B cell (primary cell): ENCODE measurements around the gene USP6. TPM values are rescaled to one million over a fixed set of nuclear protein-coding genes. Genes with fewer than 3 reads are reported as not detected.
A peak's percentile ranks its signal among the peaks of the same experiment; 100 is the strongest.

Experiments
- ATAC-seq: fragments of 200-7000 bp; cut with Tn5 transposase; one replicate; pipeline ENCODE4 v1.10.0; 2021; ENCODE audit warnings: low read depth, mild to moderate bottlenecking, moderate number of reproducible peaks, moderate library complexity
- CTCF ChIA-PET: fragments of 350-600 bp; sonication (Branson Sonifier 250); formaldehyde crosslinking; loops from one replicate; lab custom pipeline; 2021; ENCODE audit warnings: antibody characterized with exemption, inconsistent platforms; lab: Charles Lee
- POLR2A ChIA-PET: fragments of 350-600 bp; sonication (Branson Sonifier 250); formaldehyde crosslinking; loops from one replicate; lab custom pipeline; 2021; ENCODE audit warnings: antibody characterized with exemption; lab: Charles Lee
- DNase-seq: peaks from one replicate; pipeline ENCODE4 v3.0.0; 2013
- H2AFZ ChIP-seq: 2 replicates; pipeline ENCODE4 v1.6.1; 2012; ENCODE audit warnings: mild to moderate bottlenecking, low read depth, low read length; ENCODE audit not compliant: insufficient read depth, poor library complexity, severe bottlenecking
- H3K27ac ChIP-seq, 2 donors: 1 replicate in 1 of 2; 2 replicates in 1 of 2; pipeline ENCODE4 v1.5.1; 2012 to 2013; ENCODE audit warnings: low read length in 2 of 2, mild to moderate bottlenecking in 2 of 2, moderate library complexity in 1 of 2
- H3K27me3 ChIP-seq, 4 experiments: fragments of 200-600 bp in 1 of 4; sonication (generic) in 1 of 4; replicated peaks in 1 of 4; 1 replicate in 2 of 4; 2 replicates in 2 of 4; pipeline versions ENCODE4 v1.6.1 to v1.7.0; 2013 to 2016; ENCODE audit warnings: low read length in 3 of 4, mild to moderate bottlenecking in 2 of 4, mixed read lengths in 1 of 4, moderate library complexity in 1 of 4; ENCODE audit not compliant: insufficient read depth in 4 of 4, control insufficient read depth in 3 of 4; ENCODE audit errors: control extremely low read depth in 1 of 4
- H3K36me3 ChIP-seq, 2 experiments: replicated peaks in 1 of 2; 1 replicate in 1 of 2; 2 replicates in 1 of 2; pipeline versions ENCODE4 v1.6.1 to v1.7.1; 2013; ENCODE audit warnings: low read length in 1 of 2; ENCODE audit not compliant: insufficient read depth in 2 of 2, control insufficient read depth in 1 of 2; ENCODE audit errors: control extremely low read depth in 1 of 2, extremely low read depth in 1 of 2
- H3K4me1 ChIP-seq, 2 donors: fragments of 200-600 bp in 1 of 2; sonication (generic) in 1 of 2; 1 replicate in 1 of 2; 2 replicates in 1 of 2; pipeline versions ENCODE4 v1.5.1 to v1.6.1; 2013 to 2017; ENCODE audit warnings: low read length in 2 of 2; ENCODE audit not compliant: control insufficient read depth in 2 of 2, insufficient read depth in 2 of 2
- H3K4me2 ChIP-seq: replicated peaks from 2 replicates; pipeline ENCODE3; 2012; ENCODE audit warnings: mild to moderate bottlenecking, low read depth, low read length; ENCODE audit not compliant: poor library complexity, severe bottlenecking
- H3K4me3 ChIP-seq, 5 experiments: fragments of 200-600 bp in 1 of 5; sonication (generic) in 1 of 5; 1 replicate in 3 of 5; 2 replicates in 2 of 5; pipeline versions ENCODE4 v1.5.1 to v1.7.0; 2011 to 2016; ENCODE audit warnings: low read length in 4 of 5, mild to moderate bottlenecking in 4 of 5, low read depth in 2 of 5, control low read depth in 1 of 5, moderate library complexity in 1 of 5; ENCODE audit not compliant: insufficient read depth in 1 of 5; ENCODE audit errors: control extremely low read depth in 1 of 5, extremely low read depth in 1 of 5
- H3K79me2 ChIP-seq: fragments of 200-600 bp; sonication (generic); one replicate; pipeline ENCODE4 v1.6.0; 2016; ENCODE audit warnings: low read length; ENCODE audit not compliant: control insufficient read depth, insufficient read depth
- H3K9ac ChIP-seq: fragments of 200-600 bp; sonication (generic); 2 replicates; pipeline ENCODE4 v1.6.1; 2017; ENCODE audit warnings: mild to moderate bottlenecking, low read length, moderate library complexity
- H3K9me3 ChIP-seq, 3 donors: one replicate each; pipeline versions ENCODE4 v1.6.1 to v1.7.1; 2013; ENCODE audit warnings: low read length in 2 of 3; ENCODE audit not compliant: control insufficient read depth in 2 of 3, insufficient read depth in 1 of 3; ENCODE audit errors: control extremely low read depth in 1 of 3
- H4K20me1 ChIP-seq: 2 replicates; pipeline ENCODE4 v1.6.0; 2012; ENCODE audit warnings: mild to moderate bottlenecking, low read length; ENCODE audit not compliant: insufficient read depth, control insufficient read depth, poor library complexity, severe bottlenecking
- H3K27ac Mint-ChIP-seq: one replicate; pipeline ENCODE4 v1.8.0; 2021; ENCODE audit warnings: mixed read lengths
- H3K27me3 Mint-ChIP-seq: one replicate; pipeline ENCODE4 v1.8.0; 2021; ENCODE audit warnings: mixed read lengths
- H3K4me1 Mint-ChIP-seq: one replicate; pipeline ENCODE4 v1.8.0; 2021; ENCODE audit warnings: mixed read lengths
- H3K4me3 Mint-ChIP-seq: one replicate; pipeline ENCODE4 v1.8.0; 2021; ENCODE audit warnings: mixed read lengths
- H3K9me3 Mint-ChIP-seq: one replicate; pipeline ENCODE4 v1.8.0; 2022; ENCODE audit warnings: mixed read lengths; ENCODE audit not compliant: insufficient read depth
- EZH2 ChIP-seq: IDR thresholded peaks from 2 replicates; pipeline ENCODE4 v1.6.1; 2012; ENCODE audit warnings: borderline replicate concordance, low read depth, mild to moderate bottlenecking, moderate library complexity, low read length; ENCODE audit not compliant: insufficient read depth, poor library complexity, severe bottlenecking
- WGBS: methylation state at CpG from one replicate; pipeline ENCODE4 v1.1.5; 2013; ENCODE audit warnings: missing lambda C conversion rate; ENCODE audit not compliant: insufficient coverage; 5-methylcytosine and 5-hydroxymethylcytosine counted together
- intact Hi-C: fragments of 100-400 bp; cut with micrococcal nuclease; formaldehyde crosslinking; loops from one replicate; pipeline ENCODE4 v1.10.0; 2022
- polyA plus RNA-seq: library from polyadenylated mRNA; depleted of rRNA; stranded (reverse); fragments of >200 nt; gene quantifications from 2 replicates; pipeline ENCODE4 v1.2.3, GENCODE V29; 2012
- total RNA-seq, 2 donors: library from RNA; stranded (reverse); fragments of 120-200 nt in 1 of 2; gene quantifications; 1 replicate in 1 of 2; 2 replicates in 1 of 2; pipeline versions ENCODE4 v1.2.3 to v1.2.4, GENCODE V29; 2013 to 2022
- TF ChIP-seq, protein P1 (sequence below): fragments of 200-600 bp; IDR thresholded peaks from one replicate; pipeline ENCODE4 v1.8.0; 2022; ENCODE audit warnings: antibody characterized with exemption, mild to moderate bottlenecking

USP6 gene
- total and polyA plus RNA-seq, 2 donors (not counting 1 experiment from before 2014, with no cell fraction given): 0.36 to 0.47 TPM

DNA sequence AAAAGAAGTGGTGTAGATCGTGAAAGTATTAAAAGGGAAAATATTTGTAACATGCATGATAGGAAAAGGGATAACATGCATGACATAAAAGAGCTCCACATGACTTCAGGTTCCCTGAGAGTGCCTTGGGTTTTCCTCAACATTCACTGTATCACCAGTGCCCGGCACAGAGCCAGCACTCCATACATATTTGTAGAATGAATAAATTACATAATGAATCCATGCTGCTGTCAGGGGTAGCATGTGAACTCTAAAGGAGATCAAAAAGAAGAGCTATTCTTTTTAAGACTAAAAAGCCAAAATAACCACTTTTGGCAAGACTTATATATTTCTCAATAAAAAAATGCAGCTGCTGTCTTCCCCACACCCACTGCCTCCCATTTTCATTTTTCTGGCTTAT lies 78.5 kb downstream of the USP6 start:
- peaks cover 35 to 50% of the 10 kb centered on the region in 2 donors for H3K4me1 ChIP-seq
- H3K79me2 ChIP-seq: peaks cover 45% of the 10 kb centered on the region
- H4K20me1 ChIP-seq: no peaks in the 10 kb centered on the region
- Mint-ChIP-seq H3K9me3 (peaks cover 3% of the 10 kb centered on the region), H3K27ac (no peak overlapping the region), H3K4me3 (no peak overlapping the region), H3K4me1 (peaks cover 47% of the 10 kb centered on the region), H3K27me3 (no peaks in the 10 kb centered on the region)
- H3K27ac ChIP-seq: no peak overlapping the region
- no peaks in the 10 kb centered on the region for H3K27me3 ChIP-seq
- H3K9ac ChIP-seq: no peak overlapping the region
- ATAC-seq: no peak
- 80% methylated on average over 1 of the region's 2 CpGs for WGBS
- no peak for DNase-seq
- CTCF ChIA-PET: interaction anchor here (0.7 to 18.3 kb wide), 9 partner anchors 9 to 245 kb away, joined by 3 to 303 read pairs (median 3); partner anchors contain the start of genes C1QBP, SCIMP and SPAG7
- TF ChIP-seq, protein P1, sequence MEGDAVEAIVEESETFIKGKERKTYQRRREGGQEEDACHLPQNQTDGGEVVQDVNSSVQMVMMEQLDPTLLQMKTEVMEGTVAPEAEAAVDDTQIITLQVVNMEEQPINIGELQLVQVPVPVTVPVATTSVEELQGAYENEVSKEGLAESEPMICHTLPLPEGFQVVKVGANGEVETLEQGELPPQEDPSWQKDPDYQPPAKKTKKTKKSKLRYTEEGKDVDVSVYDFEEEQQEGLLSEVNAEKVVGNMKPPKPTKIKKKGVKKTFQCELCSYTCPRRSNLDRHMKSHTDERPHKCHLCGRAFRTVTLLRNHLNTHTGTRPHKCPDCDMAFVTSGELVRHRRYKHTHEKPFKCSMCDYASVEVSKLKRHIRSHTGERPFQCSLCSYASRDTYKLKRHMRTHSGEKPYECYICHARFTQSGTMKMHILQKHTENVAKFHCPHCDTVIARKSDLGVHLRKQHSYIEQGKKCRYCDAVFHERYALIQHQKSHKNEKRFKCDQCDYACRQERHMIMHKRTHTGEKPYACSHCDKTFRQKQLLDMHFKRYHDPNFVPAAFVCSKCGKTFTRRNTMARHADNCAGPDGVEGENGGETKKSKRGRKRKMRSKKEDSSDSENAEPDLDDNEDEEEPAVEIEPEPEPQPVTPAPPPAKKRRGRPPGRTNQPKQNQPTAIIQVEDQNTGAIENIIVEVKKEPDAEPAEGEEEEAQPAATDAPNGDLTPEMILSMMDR: no peak
- TF ChIP-seq EZH2: no peak
- H3K4me3 ChIP-seq: no peak overlapping the region
- peaks cover 0 to 7% (median 3%) of the 10 kb centered on the region in 3 donors for H3K9me3 ChIP-seq
- intact Hi-C loops: loop anchor here (5.0 to 10.0 kb wide), 2 partner anchors 97 to 250 kb away; partner anchors contain the start of genes PFN1, RNF167 and SLC25A11
- POLR2A ChIA-PET: interaction anchor here (0.6 to 2.6 kb wide), 6 partner anchors 16 to 243 kb away, joined by 4 to 6 read pairs (median 5); partner anchors contain the start of gene SPAG7
- no peak overlapping the region for H3K4me2 ChIP-seq
- H2AFZ ChIP-seq: no peak overlapping the region
- peaks cover 0 to 4% of the 10 kb centered on the region in 2 experiments for H3K36me3 ChIP-seq

DNA sequence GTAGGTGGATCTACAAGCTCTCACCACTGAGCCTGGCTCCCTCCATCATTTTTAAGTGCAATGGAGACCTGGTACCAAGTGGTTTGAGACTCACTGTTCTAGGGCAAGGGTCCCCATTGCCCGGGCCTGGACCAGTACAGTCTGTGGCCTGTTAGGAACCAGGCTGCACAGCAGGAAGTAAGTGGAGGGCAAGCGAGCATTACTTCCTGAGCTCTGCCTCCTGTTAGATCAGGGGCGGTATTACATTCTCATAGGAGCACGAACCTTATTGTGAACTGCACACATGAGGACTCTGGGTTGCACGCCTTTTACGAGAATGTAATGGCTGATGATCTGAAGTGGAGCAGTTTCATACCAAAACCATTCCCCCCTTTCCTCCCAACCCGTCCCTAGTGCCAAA lies 82.6 kb downstream of the USP6 start:
- POLR2A ChIA-PET: interaction anchor here (0.6 to 2.5 kb wide), 7 partner anchors 10 to 162 kb away, joined by 3 to 15 read pairs (median 5); partner anchors contain the start of gene SCIMP
- Mint-ChIP-seq H3K9me3 (no peaks in the 10 kb centered on the region), H3K27me3 (no peaks in the 10 kb centered on the region), H3K27ac (peak overlapping the region; percentile 87), H3K4me1 (peaks cover 46% of the 10 kb centered on the region), H3K4me3 (peak overlapping the region; percentile 61)
- ATAC-seq: peak; percentile 50
- H3K27me3 ChIP-seq: no peaks in the 10 kb centered on the region
- peak overlapping the region; percentile 73 for H2AFZ ChIP-seq
- H4K20me1 ChIP-seq: no peaks in the 10 kb centered on the region
- H3K4me1 ChIP-seq: peaks cover 38 to 49% of the 10 kb centered on the region in 2 donors
- 5% methylated on average over 3 of the region's 7 CpGs for WGBS
- H3K9me3 ChIP-seq: no peaks in the 10 kb centered on the region
- CTCF ChIA-PET: interaction anchor here (0.6 to 18.3 kb wide), 14 partner anchors 12 to 212 kb away, joined by 3 to 303 read pairs (median 6); partner anchors contain the start of gene SCIMP
- H3K4me2 ChIP-seq: peak overlapping the region; percentile 49
- TF ChIP-seq, protein P1: no peak
- TF ChIP-seq EZH2: no peak
- peaks cover 43% of the 10 kb centered on the region for H3K79me2 ChIP-seq
- peak overlapping the region; percentile 59 to 71 for H3K27ac ChIP-seq
- H3K9ac ChIP-seq: peak overlapping the region; percentile 23
- DNase-seq: peak; percentile 58
- intact Hi-C loops: loop anchor here (1.0 to 10.0 kb wide), 3 partner anchors 12 to 254 kb away; partner anchors contain the start of genes NUP88, PFN1, RNF167 and SLC25A11
- no peaks in the 10 kb centered on the region for H3K36me3 ChIP-seq
- peak overlapping the region in 2 of 5 experiments; percentile 15 to 44 for H3K4me3 ChIP-seq
